A673 (cell line): ENCODE data around the gene SPATC1L.

Experiments used
- CTCF ChIP-seq: fragments of 300-800, 200-600 bp; sonication (generic); conservative IDR thresholded peaks from 2 replicates; pipeline ENCODE4 v1.5.1; 2017; ENCODE audit warnings: low read depth, mild to moderate bottlenecking, antibody characterized with exemption, low read length, moderate library complexity, mixed read lengths
- EZH2 ChIP-seq: fragments of 200-600 bp; sonication (generic); IDR thresholded peaks from 2 replicates; pipeline ENCODE4 v1.6.1; 2017; ENCODE audit warnings: borderline replicate concordance, low read depth, mild to moderate bottlenecking, mixed read lengths, antibody characterized with exemption, low read length; ENCODE audit not compliant: poor library complexity, severe bottlenecking

- TF ChIP-seq CTCF (no peak), EZH2 (no peak)
Observed at GRCh38 chr21:46112725-46113215, 71.5 kb downstream of the SPATC1L start.
